B cell (primary cell): ENCODE measurements around the gene TMEM154. TPM values are rescaled to one million over a fixed set of nuclear protein-coding genes. Genes with fewer than 3 reads are reported as not detected.

Experiments used
- ATAC-seq: fragments of 200-7000 bp; cut with Tn5 transposase; one replicate; pipeline ENCODE4 v1.10.0; 2021; ENCODE audit warnings: low read depth, mild to moderate bottlenecking, moderate number of reproducible peaks, moderate library complexity
- CTCF ChIA-PET: fragments of 350-600 bp; sonication (Branson Sonifier 250); formaldehyde crosslinking; loops from one replicate; lab custom pipeline; 2021; ENCODE audit warnings: antibody characterized with exemption, inconsistent platforms; lab: Charles Lee
- POLR2A ChIA-PET: fragments of 350-600 bp; sonication (Branson Sonifier 250); formaldehyde crosslinking; loops from one replicate; lab custom pipeline; 2021; ENCODE audit warnings: antibody characterized with exemption; lab: Charles Lee
- DNase-seq: peaks from one replicate; pipeline ENCODE4 v3.0.0; 2013
- H2AFZ ChIP-seq: 2 replicates; pipeline ENCODE4 v1.6.1; 2012; ENCODE audit warnings: mild to moderate bottlenecking, low read depth, low read length; ENCODE audit not compliant: insufficient read depth, poor library complexity, severe bottlenecking
- H3K27ac ChIP-seq, 2 donors: 1 replicate in 1 of 2; 2 replicates in 1 of 2; pipeline ENCODE4 v1.5.1; 2012 to 2013; ENCODE audit warnings: low read length in 2 of 2, mild to moderate bottlenecking in 2 of 2, moderate library complexity in 1 of 2
- H3K27me3 ChIP-seq, 4 experiments: fragments of 200-600 bp in 1 of 4; sonication (generic) in 1 of 4; replicated peaks in 1 of 4; 1 replicate in 2 of 4; 2 replicates in 2 of 4; pipeline versions ENCODE4 v1.6.1 to v1.7.0; 2013 to 2016; ENCODE audit warnings: low read length in 3 of 4, mild to moderate bottlenecking in 2 of 4, mixed read lengths in 1 of 4, moderate library complexity in 1 of 4; ENCODE audit not compliant: insufficient read depth in 4 of 4, control insufficient read depth in 3 of 4; ENCODE audit errors: control extremely low read depth in 1 of 4
- H3K36me3 ChIP-seq, 2 experiments: replicated peaks in 1 of 2; 1 replicate in 1 of 2; 2 replicates in 1 of 2; pipeline versions ENCODE4 v1.6.1 to v1.7.1; 2013; ENCODE audit warnings: low read length in 1 of 2; ENCODE audit not compliant: insufficient read depth in 2 of 2, control insufficient read depth in 1 of 2; ENCODE audit errors: control extremely low read depth in 1 of 2, extremely low read depth in 1 of 2
- H3K4me1 ChIP-seq, 2 donors: fragments of 200-600 bp in 1 of 2; sonication (generic) in 1 of 2; 1 replicate in 1 of 2; 2 replicates in 1 of 2; pipeline versions ENCODE4 v1.5.1 to v1.6.1; 2013 to 2017; ENCODE audit warnings: low read length in 2 of 2; ENCODE audit not compliant: control insufficient read depth in 2 of 2, insufficient read depth in 2 of 2
- H3K4me2 ChIP-seq: replicated peaks from 2 replicates; pipeline ENCODE3; 2012; ENCODE audit warnings: mild to moderate bottlenecking, low read depth, low read length; ENCODE audit not compliant: poor library complexity, severe bottlenecking
- H3K4me3 ChIP-seq, 5 experiments: fragments of 200-600 bp in 1 of 5; sonication (generic) in 1 of 5; 1 replicate in 3 of 5; 2 replicates in 2 of 5; pipeline versions ENCODE4 v1.5.1 to v1.7.0; 2011 to 2016; ENCODE audit warnings: low read length in 4 of 5, mild to moderate bottlenecking in 4 of 5, low read depth in 2 of 5, control low read depth in 1 of 5, moderate library complexity in 1 of 5; ENCODE audit not compliant: insufficient read depth in 1 of 5; ENCODE audit errors: control extremely low read depth in 1 of 5, extremely low read depth in 1 of 5
- H3K79me2 ChIP-seq: fragments of 200-600 bp; sonication (generic); one replicate; pipeline ENCODE4 v1.6.0; 2016; ENCODE audit warnings: low read length; ENCODE audit not compliant: control insufficient read depth, insufficient read depth
- H3K9ac ChIP-seq: fragments of 200-600 bp; sonication (generic); 2 replicates; pipeline ENCODE4 v1.6.1; 2017; ENCODE audit warnings: mild to moderate bottlenecking, low read length, moderate library complexity
- H3K9me3 ChIP-seq, 3 donors: one replicate each; pipeline versions ENCODE4 v1.6.1 to v1.7.1; 2013; ENCODE audit warnings: low read length in 2 of 3; ENCODE audit not compliant: control insufficient read depth in 2 of 3, insufficient read depth in 1 of 3; ENCODE audit errors: control extremely low read depth in 1 of 3
- H4K20me1 ChIP-seq: 2 replicates; pipeline ENCODE4 v1.6.0; 2012; ENCODE audit warnings: mild to moderate bottlenecking, low read length; ENCODE audit not compliant: insufficient read depth, control insufficient read depth, poor library complexity, severe bottlenecking
- H3K27ac Mint-ChIP-seq: one replicate; pipeline ENCODE4 v1.8.0; 2021; ENCODE audit warnings: mixed read lengths
- H3K27me3 Mint-ChIP-seq: one replicate; pipeline ENCODE4 v1.8.0; 2021; ENCODE audit warnings: mixed read lengths
- H3K4me1 Mint-ChIP-seq: one replicate; pipeline ENCODE4 v1.8.0; 2021; ENCODE audit warnings: mixed read lengths
- H3K4me3 Mint-ChIP-seq: one replicate; pipeline ENCODE4 v1.8.0; 2021; ENCODE audit warnings: mixed read lengths
- H3K9me3 Mint-ChIP-seq: one replicate; pipeline ENCODE4 v1.8.0; 2022; ENCODE audit warnings: mixed read lengths; ENCODE audit not compliant: insufficient read depth
- CTCF ChIP-seq: fragments of 200-600 bp; IDR thresholded peaks from one replicate; pipeline ENCODE4 v1.8.0; 2022; ENCODE audit warnings: antibody characterized with exemption, mild to moderate bottlenecking
- EZH2 ChIP-seq: IDR thresholded peaks from 2 replicates; pipeline ENCODE4 v1.6.1; 2012; ENCODE audit warnings: borderline replicate concordance, low read depth, mild to moderate bottlenecking, moderate library complexity, low read length; ENCODE audit not compliant: insufficient read depth, poor library complexity, severe bottlenecking
- WGBS: methylation state at CpG from one replicate; pipeline ENCODE4 v1.1.5; 2013; ENCODE audit warnings: missing lambda C conversion rate; ENCODE audit not compliant: insufficient coverage; 5-methylcytosine and 5-hydroxymethylcytosine counted together
- intact Hi-C: fragments of 100-400 bp; cut with micrococcal nuclease; formaldehyde crosslinking; loops from one replicate; pipeline ENCODE4 v1.10.0; 2022
- polyA plus RNA-seq: library from polyadenylated mRNA; depleted of rRNA; stranded (reverse); fragments of >200 nt; gene quantifications from 2 replicates; pipeline ENCODE4 v1.2.3, GENCODE V29; 2012
- total RNA-seq, 2 donors: library from RNA; stranded (reverse); fragments of 120-200 nt in 1 of 2; gene quantifications; 1 replicate in 1 of 2; 2 replicates in 1 of 2; pipeline versions ENCODE4 v1.2.3 to v1.2.4, GENCODE V29; 2013 to 2022

Gene TMEM154
- total and polyA plus RNA-seq, 2 donors (not counting 1 experiment from before 2014, with no cell fraction given): 20.1 to 99.1 TPM

- H3K27ac Mint-ChIP-seq: no peak overlapping the region
- ChIA-PET CTCF (no interaction called here), POLR2A (no interaction called here)
- no peaks in the 10 kb centered on the region for H3K9me3 ChIP-seq
- H2AFZ ChIP-seq: no peak overlapping the region
- ATAC-seq (no peak), DNase-seq (no peak)
- H3K79me2 ChIP-seq: no peaks in the 10 kb centered on the region
- no peaks in the 10 kb centered on the region for H3K9me3 Mint-ChIP-seq
- no peaks in the 10 kb centered on the region for H3K27me3 ChIP-seq
- no peaks in the 10 kb centered on the region for H3K4me1 ChIP-seq
- H3K27me3 Mint-ChIP-seq: no peaks in the 10 kb centered on the region
- H3K4me1 Mint-ChIP-seq: no peaks in the 10 kb centered on the region
- no peak overlapping the region for H3K4me3 ChIP-seq
- TF ChIP-seq EZH2: no peak
- no peak for TF ChIP-seq CTCF
- H3K27ac ChIP-seq: no peak overlapping the region
- WGBS: 88% methylated on average over 7 of the region's 7 CpGs
- H3K4me2 ChIP-seq: no peak overlapping the region
- intact Hi-C loops: no loop called here
- no peak overlapping the region for H3K9ac ChIP-seq
- H3K36me3 ChIP-seq: no peaks in the 10 kb centered on the region
- H4K20me1 ChIP-seq: no peaks in the 10 kb centered on the region
- H3K4me3 Mint-ChIP-seq: no peak overlapping the region
Observed at GRCh38 chr4:152607178-152607577, 72.6 kb downstream of the TMEM154 start.

GRCh38 chr4:152606753-152607152 is 73.0 kb downstream of the TMEM154 start:
- H3K9ac ChIP-seq: no peak overlapping the region
- ChIA-PET POLR2A (no interaction called here), CTCF (no interaction called here)
- no peak overlapping the region for H3K27ac ChIP-seq
- ATAC-seq (no peak), DNase-seq (no peak)
- WGBS: 93% methylated on average over 5 of the region's 8 CpGs
- Mint-ChIP-seq H3K27ac (no peak overlapping the region), H3K9me3 (no peaks in the 10 kb centered on the region), H3K4me1 (peaks cover 2% of the 10 kb centered on the region), H3K27me3 (no peaks in the 10 kb centered on the region), H3K4me3 (no peak overlapping the region)
- no peaks in the 10 kb centered on the region for H4K20me1 ChIP-seq
- no peaks in the 10 kb centered on the region for H3K9me3 ChIP-seq
- no peak overlapping the region for H3K4me2 ChIP-seq
- no peak overlapping the region for H2AFZ ChIP-seq
- H3K27me3 ChIP-seq: no peaks in the 10 kb centered on the region
- H3K36me3 ChIP-seq: no peaks in the 10 kb centered on the region
- TF ChIP-seq EZH2 (no peak), CTCF (no peak)
- no peaks in the 10 kb centered on the region for H3K79me2 ChIP-seq
- intact Hi-C loops: no loop called here
- H3K4me3 ChIP-seq: no peak overlapping the region
- H3K4me1 ChIP-seq: no peaks in the 10 kb centered on the region
